Peyer's patch (tissue), 4 donors: ENCODE measurements around the gene CAMSAP1. TPM values are rescaled to one million over a fixed set of nuclear protein-coding genes. Genes with fewer than 3 reads are reported as not detected.

Experiments used
- DNase-seq, 3 donors: peaks; one replicate each; pipeline ENCODE4 v3.0.0-alpha.2; 2017 to 2019
- H3K27ac ChIP-seq, 4 donors: fragments of 200-600 bp; sonication (generic); one replicate each; pipeline ENCODE4 v1.5.1; 2016 to 2019
- H3K27me3 ChIP-seq, 2 donors: fragments of 200-600 bp; sonication (generic); one replicate each; pipeline ENCODE4 v1.5.1; 2019
- H3K36me3 ChIP-seq, 3 donors: fragments of 200-600 bp; sonication (generic); one replicate each; pipeline ENCODE4 v1.5.1; 2016 to 2019
- H3K4me1 ChIP-seq, 4 donors: fragments of 200-600 bp; sonication (generic); one replicate each; pipeline ENCODE4 v1.5.1; 2016 to 2019
- H3K4me3 ChIP-seq, 4 donors: fragments of 200-600 bp; sonication (generic); 1 replicate in 3 of 4; 2 replicates in 1 of 4; pipeline ENCODE4 v1.5.1; 2016 to 2019; ENCODE audit warnings: mild to moderate bottlenecking in 1 of 4
- H3K9me3 ChIP-seq, 4 donors: fragments of 200-600 bp; sonication (generic); one replicate each; pipeline ENCODE4 v1.5.1; 2016 to 2019; ENCODE audit warnings: mild to moderate bottlenecking in 1 of 4
- POLR2A ChIP-seq, 2 donors: fragments of 450-650 bp; IDR thresholded peaks; one replicate each; pipeline ENCODE4 v1.5.1; 2017; ENCODE audit warnings: antibody characterized with exemption in 2 of 2, mild to moderate bottlenecking in 2 of 2, moderate library complexity in 2 of 2
- total RNA-seq, 4 donors: library from RNA; depleted of rRNA; stranded (reverse); fragments of >200 nt; gene quantifications; one replicate each; pipeline ENCODE4 v1.1.0, GENCODE V29; 2016
- TF ChIP-seq, protein P1 (sequence below), 6 experiments: fragments of 450-650 bp in 4 of 6; fragments of 200-600 bp in 2 of 6; sonication (generic) in 1 of 6; IDR thresholded peaks; one replicate each; pipeline ENCODE4 v1.5.1; 2017 to 2019; ENCODE audit warnings: antibody characterized with exemption in 6 of 6, mild to moderate bottlenecking in 3 of 6, moderate library complexity in 1 of 6

Gene CAMSAP1
- total RNA-seq, 4 donors from 2014 or later: 21.0 to 30.5 (median 24.2) TPM

DNA sequence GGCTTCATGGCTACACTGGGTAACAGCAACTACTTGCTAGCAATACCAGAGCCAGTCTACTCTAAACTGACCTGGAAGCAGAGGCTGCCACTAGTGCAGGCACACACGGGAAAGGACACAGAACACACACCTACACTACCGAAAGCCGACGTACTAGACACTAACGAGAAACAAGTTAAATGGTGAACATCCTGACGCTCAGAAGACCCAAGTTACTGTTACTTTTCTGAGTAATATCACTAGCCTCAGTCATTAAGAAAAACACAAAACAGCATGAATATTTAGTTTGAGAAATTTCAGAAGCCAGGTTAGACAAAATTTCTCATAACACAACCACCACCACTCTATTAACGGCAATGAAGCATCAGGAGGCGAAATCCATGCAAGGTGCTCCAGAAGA is 44.5 kb downstream of the CAMSAP1 start:
- TF ChIP-seq, protein P1, sequence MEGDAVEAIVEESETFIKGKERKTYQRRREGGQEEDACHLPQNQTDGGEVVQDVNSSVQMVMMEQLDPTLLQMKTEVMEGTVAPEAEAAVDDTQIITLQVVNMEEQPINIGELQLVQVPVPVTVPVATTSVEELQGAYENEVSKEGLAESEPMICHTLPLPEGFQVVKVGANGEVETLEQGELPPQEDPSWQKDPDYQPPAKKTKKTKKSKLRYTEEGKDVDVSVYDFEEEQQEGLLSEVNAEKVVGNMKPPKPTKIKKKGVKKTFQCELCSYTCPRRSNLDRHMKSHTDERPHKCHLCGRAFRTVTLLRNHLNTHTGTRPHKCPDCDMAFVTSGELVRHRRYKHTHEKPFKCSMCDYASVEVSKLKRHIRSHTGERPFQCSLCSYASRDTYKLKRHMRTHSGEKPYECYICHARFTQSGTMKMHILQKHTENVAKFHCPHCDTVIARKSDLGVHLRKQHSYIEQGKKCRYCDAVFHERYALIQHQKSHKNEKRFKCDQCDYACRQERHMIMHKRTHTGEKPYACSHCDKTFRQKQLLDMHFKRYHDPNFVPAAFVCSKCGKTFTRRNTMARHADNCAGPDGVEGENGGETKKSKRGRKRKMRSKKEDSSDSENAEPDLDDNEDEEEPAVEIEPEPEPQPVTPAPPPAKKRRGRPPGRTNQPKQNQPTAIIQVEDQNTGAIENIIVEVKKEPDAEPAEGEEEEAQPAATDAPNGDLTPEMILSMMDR (IDR thresholded peaks at IDR 0.05): no peak
- no peak for TF ChIP-seq POLR2A (IDR thresholded peaks at IDR 0.05)
- H3K36me3 ChIP-seq: no peaks in the 10 kb centered on the region
- no peaks in the 10 kb centered on the region for H3K4me1 ChIP-seq
- H3K27ac ChIP-seq: no peak overlapping the region
- H3K9me3 ChIP-seq: no peaks in the 10 kb centered on the region
- no peak for DNase-seq
- no peaks in the 10 kb centered on the region for H3K27me3 ChIP-seq
- H3K4me3 ChIP-seq: no peak overlapping the region

DNA sequence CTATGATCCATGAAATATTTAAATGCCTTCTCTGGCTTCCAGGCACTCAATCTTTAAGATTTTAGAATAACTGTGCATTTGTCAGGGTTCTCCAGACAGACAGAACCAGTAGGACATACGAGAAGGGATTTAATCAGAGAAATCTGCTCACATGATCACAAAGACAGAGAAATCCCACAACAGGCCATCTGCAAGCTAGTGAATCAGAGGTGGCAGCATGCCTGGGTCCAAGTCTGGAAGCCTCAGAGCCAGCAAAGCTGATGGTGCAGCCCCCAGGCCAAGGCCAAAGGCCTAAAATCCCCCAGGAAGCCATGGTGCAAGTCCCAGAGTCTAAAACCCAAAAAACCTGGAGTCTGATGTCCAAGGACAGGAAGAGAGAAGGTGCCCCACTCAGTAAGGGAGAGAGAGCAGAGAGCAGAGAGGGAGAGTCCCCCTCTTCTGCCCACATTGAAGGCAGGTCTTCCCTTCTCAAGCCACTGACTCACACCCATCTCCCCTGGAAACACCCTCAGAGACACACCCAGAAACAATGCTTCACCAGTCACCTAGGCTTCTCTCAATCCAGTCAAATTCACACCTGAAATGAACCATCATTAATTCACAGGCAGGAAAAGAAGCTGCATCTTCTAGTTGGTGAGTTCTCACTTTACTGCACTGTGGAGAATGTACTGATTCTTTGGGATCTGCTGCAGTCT is 48.7 kb downstream of the CAMSAP1 start:
- Histone ChIP-seq H3K4me3 (no peak overlapping the region), H3K36me3 (no peaks in the 10 kb centered on the region), H3K27me3 (no peaks in the 10 kb centered on the region), H3K27ac (no peak overlapping the region), H3K9me3 (no peaks in the 10 kb centered on the region), H3K4me1 (no peaks in the 10 kb centered on the region)
- TF ChIP-seq POLR2A (IDR thresholded peaks at IDR 0.05): no peak
- TF ChIP-seq, protein P1 (IDR thresholded peaks at IDR 0.05): no peak
- DNase-seq: no peak

DNA sequence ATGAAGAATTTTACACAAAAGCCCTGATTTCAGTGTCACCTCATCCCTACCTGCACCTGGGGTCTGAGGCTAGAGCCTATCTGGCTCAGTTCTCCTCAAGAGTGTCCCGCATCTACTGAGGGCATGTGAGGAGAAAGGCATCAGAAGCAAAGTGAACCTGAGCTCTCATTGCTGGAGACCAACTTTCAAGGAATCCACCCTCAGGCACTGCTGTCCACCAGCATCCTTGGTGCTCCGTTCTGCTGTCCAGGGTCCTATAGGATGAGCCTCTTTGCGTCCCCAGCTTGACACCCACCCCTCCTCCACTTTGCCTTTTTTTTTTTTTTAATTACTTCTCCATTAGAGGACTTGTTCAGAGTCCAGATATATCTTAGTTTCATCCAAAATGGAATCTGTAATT is 49.5 kb downstream of the CAMSAP1 start:
- Histone ChIP-seq H3K27ac (no peak overlapping the region), H3K4me1 (no peaks in the 10 kb centered on the region), H3K4me3 (no peak overlapping the region), H3K27me3 (no peaks in the 10 kb centered on the region), H3K36me3 (no peaks in the 10 kb centered on the region), H3K9me3 (no peaks in the 10 kb centered on the region)
- TF ChIP-seq, protein P1 (IDR thresholded peaks at IDR 0.05): no peak
- TF ChIP-seq POLR2A (IDR thresholded peaks at IDR 0.05): no peak
- DNase-seq: no peak

DNA sequence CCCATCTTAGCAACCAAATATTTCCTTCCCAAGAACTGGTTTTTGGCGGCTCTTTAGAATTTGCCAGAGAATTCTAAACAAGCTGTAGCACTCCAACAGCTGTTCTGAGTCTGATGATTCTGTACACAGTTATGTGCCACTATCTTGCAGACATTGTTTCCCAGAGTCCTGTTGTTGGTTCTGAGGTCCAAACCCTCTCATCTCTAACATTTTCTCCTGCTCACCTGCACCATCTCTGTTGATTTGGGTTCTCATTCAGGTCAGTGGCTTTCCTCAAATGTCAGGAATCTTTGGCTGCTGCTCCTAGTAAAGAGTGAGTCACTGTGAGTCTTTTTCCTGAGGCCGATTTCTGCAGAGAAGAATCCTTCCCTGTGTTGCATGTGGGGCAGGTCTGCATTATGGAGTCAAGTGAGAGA is 50.0 kb downstream of the CAMSAP1 start:
- H3K4me1 ChIP-seq: no peaks in the 10 kb centered on the region
- no peak overlapping the region for H3K27ac ChIP-seq
- H3K4me3 ChIP-seq: no peak overlapping the region
- H3K9me3 ChIP-seq: no peaks in the 10 kb centered on the region
- TF ChIP-seq, protein P1 (IDR thresholded peaks at IDR 0.05): no peak
- no peak for TF ChIP-seq POLR2A (IDR thresholded peaks at IDR 0.05)
- H3K27me3 ChIP-seq: no peaks in the 10 kb centered on the region
- DNase-seq: no peak
- H3K36me3 ChIP-seq: no peaks in the 10 kb centered on the region

DNA sequence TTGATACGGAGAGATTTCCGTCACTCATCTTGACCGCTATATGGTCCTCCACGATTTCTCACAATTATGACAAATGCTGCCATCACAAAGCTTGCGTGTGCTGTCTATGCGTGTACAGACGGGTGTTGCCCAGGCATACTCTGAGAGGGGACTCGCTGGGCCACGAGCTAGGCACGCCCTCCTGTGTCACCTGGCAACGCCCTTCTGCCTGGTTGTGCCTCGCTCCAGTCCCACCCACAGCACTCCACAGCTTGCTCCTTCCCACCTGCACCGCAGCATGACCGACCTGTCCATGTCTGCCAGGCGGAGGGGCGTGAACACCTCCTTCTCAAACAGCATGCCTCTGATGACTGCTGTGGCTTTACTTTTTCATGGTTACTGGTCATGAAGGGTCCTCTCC is 55.6 kb downstream of the CAMSAP1 start:
- no peaks in the 10 kb centered on the region for H3K9me3 ChIP-seq
- H3K36me3 ChIP-seq: peaks cover 0 to 11% (median 0%) of the 10 kb centered on the region in 3 donors
- no peak for TF ChIP-seq POLR2A (IDR thresholded peaks at IDR 0.05)
- TF ChIP-seq, protein P1 (IDR thresholded peaks at IDR 0.05): no peak
- no peak for DNase-seq
- no peaks in the 10 kb centered on the region for H3K4me1 ChIP-seq
- H3K27ac ChIP-seq: no peak overlapping the region
- no peaks in the 10 kb centered on the region for H3K27me3 ChIP-seq
- no peak overlapping the region for H3K4me3 ChIP-seq
